B cell (primary cell): ENCODE data around the gene GNB3. TPM values are rescaled to one million over a fixed set of nuclear protein-coding genes. Genes with fewer than 3 reads are reported as not detected.

Experiments
- ATAC-seq: fragments of 200-7000 bp; cut with Tn5 transposase; one replicate; pipeline ENCODE4 v1.10.0; 2021; ENCODE audit warnings: low read depth, mild to moderate bottlenecking, moderate number of reproducible peaks, moderate library complexity
- CTCF ChIA-PET: fragments of 350-600 bp; sonication (Branson Sonifier 250); formaldehyde crosslinking; loops from one replicate; lab custom pipeline; 2021; ENCODE audit warnings: antibody characterized with exemption, inconsistent platforms; lab: Charles Lee
- POLR2A ChIA-PET: fragments of 350-600 bp; sonication (Branson Sonifier 250); formaldehyde crosslinking; loops from one replicate; lab custom pipeline; 2021; ENCODE audit warnings: antibody characterized with exemption; lab: Charles Lee
- DNase-seq: peaks from one replicate; pipeline ENCODE4 v3.0.0; 2013
- H2AFZ ChIP-seq: 2 replicates; pipeline ENCODE4 v1.6.1; 2012; ENCODE audit warnings: mild to moderate bottlenecking, low read depth, low read length; ENCODE audit not compliant: insufficient read depth, poor library complexity, severe bottlenecking
- H3K27ac ChIP-seq, 2 donors: 1 replicate in 1 of 2; 2 replicates in 1 of 2; pipeline ENCODE4 v1.5.1; 2012 to 2013; ENCODE audit warnings: low read length in 2 of 2, mild to moderate bottlenecking in 2 of 2, moderate library complexity in 1 of 2
- H3K27me3 ChIP-seq, 4 experiments: fragments of 200-600 bp in 1 of 4; sonication (generic) in 1 of 4; replicated peaks in 1 of 4; 1 replicate in 2 of 4; 2 replicates in 2 of 4; pipeline versions ENCODE4 v1.6.1 to v1.7.0; 2013 to 2016; ENCODE audit warnings: low read length in 3 of 4, mild to moderate bottlenecking in 2 of 4, mixed read lengths in 1 of 4, moderate library complexity in 1 of 4; ENCODE audit not compliant: insufficient read depth in 4 of 4, control insufficient read depth in 3 of 4; ENCODE audit errors: control extremely low read depth in 1 of 4
- H3K36me3 ChIP-seq, 2 experiments: replicated peaks in 1 of 2; 1 replicate in 1 of 2; 2 replicates in 1 of 2; pipeline versions ENCODE4 v1.6.1 to v1.7.1; 2013; ENCODE audit warnings: low read length in 1 of 2; ENCODE audit not compliant: insufficient read depth in 2 of 2, control insufficient read depth in 1 of 2; ENCODE audit errors: control extremely low read depth in 1 of 2, extremely low read depth in 1 of 2
- H3K4me1 ChIP-seq, 2 donors: fragments of 200-600 bp in 1 of 2; sonication (generic) in 1 of 2; 1 replicate in 1 of 2; 2 replicates in 1 of 2; pipeline versions ENCODE4 v1.5.1 to v1.6.1; 2013 to 2017; ENCODE audit warnings: low read length in 2 of 2; ENCODE audit not compliant: control insufficient read depth in 2 of 2, insufficient read depth in 2 of 2
- H3K4me2 ChIP-seq: replicated peaks from 2 replicates; pipeline ENCODE3; 2012; ENCODE audit warnings: mild to moderate bottlenecking, low read depth, low read length; ENCODE audit not compliant: poor library complexity, severe bottlenecking
- H3K4me3 ChIP-seq, 5 experiments: fragments of 200-600 bp in 1 of 5; sonication (generic) in 1 of 5; 1 replicate in 3 of 5; 2 replicates in 2 of 5; pipeline versions ENCODE4 v1.5.1 to v1.7.0; 2011 to 2016; ENCODE audit warnings: low read length in 4 of 5, mild to moderate bottlenecking in 4 of 5, low read depth in 2 of 5, control low read depth in 1 of 5, moderate library complexity in 1 of 5; ENCODE audit not compliant: insufficient read depth in 1 of 5; ENCODE audit errors: control extremely low read depth in 1 of 5, extremely low read depth in 1 of 5
- H3K79me2 ChIP-seq: fragments of 200-600 bp; sonication (generic); one replicate; pipeline ENCODE4 v1.6.0; 2016; ENCODE audit warnings: low read length; ENCODE audit not compliant: control insufficient read depth, insufficient read depth
- H3K9ac ChIP-seq: fragments of 200-600 bp; sonication (generic); 2 replicates; pipeline ENCODE4 v1.6.1; 2017; ENCODE audit warnings: mild to moderate bottlenecking, low read length, moderate library complexity
- H3K9me3 ChIP-seq, 3 donors: one replicate each; pipeline versions ENCODE4 v1.6.1 to v1.7.1; 2013; ENCODE audit warnings: low read length in 2 of 3; ENCODE audit not compliant: control insufficient read depth in 2 of 3, insufficient read depth in 1 of 3; ENCODE audit errors: control extremely low read depth in 1 of 3
- H4K20me1 ChIP-seq: 2 replicates; pipeline ENCODE4 v1.6.0; 2012; ENCODE audit warnings: mild to moderate bottlenecking, low read length; ENCODE audit not compliant: insufficient read depth, control insufficient read depth, poor library complexity, severe bottlenecking
- H3K27ac Mint-ChIP-seq: one replicate; pipeline ENCODE4 v1.8.0; 2021; ENCODE audit warnings: mixed read lengths
- H3K27me3 Mint-ChIP-seq: one replicate; pipeline ENCODE4 v1.8.0; 2021; ENCODE audit warnings: mixed read lengths
- H3K4me1 Mint-ChIP-seq: one replicate; pipeline ENCODE4 v1.8.0; 2021; ENCODE audit warnings: mixed read lengths
- H3K4me3 Mint-ChIP-seq: one replicate; pipeline ENCODE4 v1.8.0; 2021; ENCODE audit warnings: mixed read lengths
- H3K9me3 Mint-ChIP-seq: one replicate; pipeline ENCODE4 v1.8.0; 2022; ENCODE audit warnings: mixed read lengths; ENCODE audit not compliant: insufficient read depth
- EZH2 ChIP-seq: IDR thresholded peaks from 2 replicates; pipeline ENCODE4 v1.6.1; 2012; ENCODE audit warnings: borderline replicate concordance, low read depth, mild to moderate bottlenecking, moderate library complexity, low read length; ENCODE audit not compliant: insufficient read depth, poor library complexity, severe bottlenecking
- WGBS: methylation state at CpG from one replicate; pipeline ENCODE4 v1.1.5; 2013; ENCODE audit warnings: missing lambda C conversion rate; ENCODE audit not compliant: insufficient coverage; 5-methylcytosine and 5-hydroxymethylcytosine counted together
- intact Hi-C: fragments of 100-400 bp; cut with micrococcal nuclease; formaldehyde crosslinking; loops from one replicate; pipeline ENCODE4 v1.10.0; 2022
- polyA plus RNA-seq: library from polyadenylated mRNA; depleted of rRNA; stranded (reverse); fragments of >200 nt; gene quantifications from 2 replicates; pipeline ENCODE4 v1.2.3, GENCODE V29; 2012
- total RNA-seq, 2 donors: library from RNA; stranded (reverse); fragments of 120-200 nt in 1 of 2; gene quantifications; 1 replicate in 1 of 2; 2 replicates in 1 of 2; pipeline versions ENCODE4 v1.2.3 to v1.2.4, GENCODE V29; 2013 to 2022
- TF ChIP-seq, protein P1 (sequence below): fragments of 200-600 bp; IDR thresholded peaks from one replicate; pipeline ENCODE4 v1.8.0; 2022; ENCODE audit warnings: antibody characterized with exemption, mild to moderate bottlenecking

Gene GNB3
- total and polyA plus RNA-seq, 2 donors (not counting 1 experiment from before 2014, with no cell fraction given): 0.27 to 0.49 TPM

DNA sequence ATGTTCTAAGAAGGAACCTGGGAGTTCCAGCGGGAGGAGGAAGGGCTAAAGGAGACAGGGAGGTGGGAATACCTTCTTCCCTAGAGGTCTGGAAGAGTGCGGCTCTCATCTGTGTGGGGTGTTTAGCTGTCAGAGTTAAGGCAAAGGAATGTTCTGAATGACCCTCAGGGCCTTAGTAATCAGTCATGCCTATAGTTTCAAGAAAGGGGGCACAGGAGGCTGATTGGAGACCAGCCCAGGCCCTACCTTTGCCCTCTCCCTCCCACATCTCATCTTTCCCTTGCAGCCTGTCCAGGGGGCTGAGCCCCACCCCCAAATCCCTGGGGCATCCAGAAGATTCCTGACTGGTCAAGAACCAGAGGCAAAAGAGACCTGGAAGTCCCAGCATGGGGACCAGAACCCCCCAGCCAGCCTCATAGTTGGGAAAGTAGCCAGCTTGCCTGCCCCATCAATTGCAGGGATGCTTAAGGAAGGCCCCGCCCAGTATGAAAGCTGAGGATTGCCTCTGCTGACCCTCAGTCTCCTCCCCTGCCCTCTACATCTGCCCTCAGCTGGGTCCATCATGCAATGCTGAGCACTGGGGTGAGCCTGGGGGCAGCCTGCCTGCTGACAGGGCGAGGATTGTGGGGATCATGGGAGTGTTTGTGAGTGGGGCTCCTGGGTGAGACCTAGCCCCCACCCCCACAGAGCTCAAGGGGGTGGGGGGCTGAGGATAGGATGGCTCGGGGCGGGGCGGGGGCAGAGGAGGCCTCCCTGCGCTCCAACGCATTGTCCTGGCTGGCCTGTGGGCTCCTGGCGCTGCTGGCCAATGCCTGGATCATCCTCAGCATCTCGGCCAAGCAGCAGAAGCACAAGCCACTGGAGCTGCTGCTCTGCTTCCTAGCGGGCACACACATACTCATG is 17.3 kb upstream of the GNB3 start:
- H3K9me3 Mint-ChIP-seq: no peaks in the 10 kb centered on the region
- H3K4me3 Mint-ChIP-seq: no peak overlapping the region
- TF ChIP-seq, protein P1, sequence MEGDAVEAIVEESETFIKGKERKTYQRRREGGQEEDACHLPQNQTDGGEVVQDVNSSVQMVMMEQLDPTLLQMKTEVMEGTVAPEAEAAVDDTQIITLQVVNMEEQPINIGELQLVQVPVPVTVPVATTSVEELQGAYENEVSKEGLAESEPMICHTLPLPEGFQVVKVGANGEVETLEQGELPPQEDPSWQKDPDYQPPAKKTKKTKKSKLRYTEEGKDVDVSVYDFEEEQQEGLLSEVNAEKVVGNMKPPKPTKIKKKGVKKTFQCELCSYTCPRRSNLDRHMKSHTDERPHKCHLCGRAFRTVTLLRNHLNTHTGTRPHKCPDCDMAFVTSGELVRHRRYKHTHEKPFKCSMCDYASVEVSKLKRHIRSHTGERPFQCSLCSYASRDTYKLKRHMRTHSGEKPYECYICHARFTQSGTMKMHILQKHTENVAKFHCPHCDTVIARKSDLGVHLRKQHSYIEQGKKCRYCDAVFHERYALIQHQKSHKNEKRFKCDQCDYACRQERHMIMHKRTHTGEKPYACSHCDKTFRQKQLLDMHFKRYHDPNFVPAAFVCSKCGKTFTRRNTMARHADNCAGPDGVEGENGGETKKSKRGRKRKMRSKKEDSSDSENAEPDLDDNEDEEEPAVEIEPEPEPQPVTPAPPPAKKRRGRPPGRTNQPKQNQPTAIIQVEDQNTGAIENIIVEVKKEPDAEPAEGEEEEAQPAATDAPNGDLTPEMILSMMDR: no peak
- no peak for TF ChIP-seq EZH2
- POLR2A ChIA-PET: no interaction called here
- H3K27me3 Mint-ChIP-seq: peaks cover 66% of the 10 kb centered on the region
- no peak overlapping the region for H3K27ac Mint-ChIP-seq
- intact Hi-C loops: loop anchor here (2.0 kb wide), 1 partner anchor 261 kb away; no protein-coding TSS in a partner anchor
- no peak for DNase-seq
- no peak overlapping the region for H3K4me3 ChIP-seq
- ATAC-seq: no peak
- CTCF ChIA-PET: interaction anchor here (0.5 to 6.2 kb wide), 5 partner anchors 10 to 160 kb away, joined by 3 to 33 read pairs (median 6); partner anchors contain the start of gene MLF2
- H4K20me1 ChIP-seq: no peaks in the 10 kb centered on the region
- H3K27me3 ChIP-seq: peaks cover 0 to 71% (median 31%) of the 10 kb centered on the region in 4 experiments
- no peaks in the 10 kb centered on the region for H3K79me2 ChIP-seq
- H3K4me1 ChIP-seq: peaks cover 26 to 28% of the 10 kb centered on the region in 2 donors
- no peak overlapping the region for H3K27ac ChIP-seq
- no peak overlapping the region for H3K4me2 ChIP-seq
- WGBS: 84% methylated on average over 9 of the region's 12 CpGs
- no peaks in the 10 kb centered on the region for H3K36me3 ChIP-seq
- H3K9me3 ChIP-seq: peaks cover 0 to 13% (median 0%) of the 10 kb centered on the region in 3 donors
- H3K4me1 Mint-ChIP-seq: peaks cover 22% of the 10 kb centered on the region
- no peak overlapping the region for H2AFZ ChIP-seq
- no peak overlapping the region for H3K9ac ChIP-seq
